Measurements from ENCODE around the gene ATP1A4.
"Not testable (repeated sequence)": the region's sequence is repeated elsewhere in the genome, so short reads cannot be mapped to it uniquely, and the experiment has no call there.

GRCh38 chr1:160126342-160126741, 25.1 kb upstream of the ATP1A4 start:
- not testable (repeated sequence) for TF ChIP-seq JUN (CRISPR knock-in tag; IDR thresholded peaks at IDR 0.05); HDAC6 (IDR thresholded peaks at IDR 0.05; ENCODE audit: low read depth, low read length); ZNF414 (CRISPR knock-in tag; IDR thresholded peaks at IDR 0.05); ZBTB7A (CRISPR knock-in tag; IDR thresholded peaks at IDR 0.05); ZHX2 (IDR thresholded peaks at IDR 0.05; ENCODE audit: low read depth); ZHX2 (CRISPR knock-in tag; IDR thresholded peaks at IDR 0.05; ENCODE audit: borderline replicate concordance); CTCF (CRISPR knock-in tag; IDR thresholded peaks at IDR 0.05); ZNF331 (CRISPR knock-in tag; IDR thresholded peaks at IDR 0.05); SP5 (CRISPR knock-in tag; IDR thresholded peaks at IDR 0.05; ENCODE audit: borderline replicate concordance, low read depth); ZNF44 (CRISPR knock-in tag; IDR thresholded peaks at IDR 0.05); MEIS2 (CRISPR knock-in tag; IDR thresholded peaks at IDR 0.05); TBL1XR1 (IDR thresholded peaks at IDR 0.05; ENCODE audit: borderline replicate concordance, low read length, partially characterized antibody); HNRNPUL1 (IDR thresholded peaks at IDR 0.05; ENCODE audit: low read depth, low read length)
- TF ChIP-seq, protein P1, sequence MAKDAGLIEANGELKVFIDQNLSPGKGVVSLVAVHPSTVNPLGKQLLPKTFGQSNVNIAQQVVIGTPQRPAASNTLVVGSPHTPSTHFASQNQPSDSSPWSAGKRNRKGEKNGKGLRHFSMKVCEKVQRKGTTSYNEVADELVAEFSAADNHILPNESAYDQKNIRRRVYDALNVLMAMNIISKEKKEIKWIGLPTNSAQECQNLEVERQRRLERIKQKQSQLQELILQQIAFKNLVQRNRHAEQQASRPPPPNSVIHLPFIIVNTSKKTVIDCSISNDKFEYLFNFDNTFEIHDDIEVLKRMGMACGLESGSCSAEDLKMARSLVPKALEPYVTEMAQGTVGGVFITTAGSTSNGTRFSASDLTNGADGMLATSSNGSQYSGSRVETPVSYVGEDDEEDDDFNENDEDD (CRISPR knock-in tag; IDR thresholded peaks at IDR 0.05; ENCODE audit: borderline replicate concordance), result not testable (repeated sequence)

Measured in HepG2 (cell line).